DND-41 (cell line): ENCODE data around the gene AFF3.

Source experiments
- EZH2 ChIP-seq: IDR thresholded peaks from 3 replicates; pipeline ENCODE4 v1.6.1; 2012; ENCODE audit warnings: borderline replicate concordance, low read depth, mild to moderate bottlenecking, moderate library complexity, low read length, inconsistent platforms; ENCODE audit not compliant: severe bottlenecking
- TF ChIP-seq, protein P1 (sequence below): IDR thresholded peaks from 2 replicates; pipeline ENCODE4 v1.5.1; 2012; ENCODE audit warnings: borderline replicate concordance, low read length, moderate library complexity, mild to moderate bottlenecking; ENCODE audit not compliant: poor library complexity, severe bottlenecking; ENCODE audit errors: extremely low read depth

DNA sequence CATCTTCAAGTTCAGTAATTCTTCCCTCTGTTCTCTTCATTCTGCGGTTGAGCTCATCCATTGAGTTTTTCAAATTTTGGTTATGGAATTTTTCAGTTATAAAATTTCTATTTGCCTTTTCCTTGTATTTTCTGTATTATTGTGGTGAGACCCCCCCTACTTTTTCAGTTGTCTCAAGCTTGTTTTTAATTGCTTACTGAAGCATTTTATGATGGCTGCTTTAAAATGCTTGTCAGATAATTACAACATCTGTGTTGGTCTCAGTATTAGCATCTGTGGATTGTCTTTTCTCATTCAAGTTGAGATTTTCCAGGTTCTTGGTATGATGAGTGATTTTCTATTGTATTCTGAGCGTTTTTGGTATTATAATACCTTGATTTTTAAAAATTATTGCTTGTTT lies 531.4 kb downstream of the AFF3 start:
- TF ChIP-seq, protein P1, sequence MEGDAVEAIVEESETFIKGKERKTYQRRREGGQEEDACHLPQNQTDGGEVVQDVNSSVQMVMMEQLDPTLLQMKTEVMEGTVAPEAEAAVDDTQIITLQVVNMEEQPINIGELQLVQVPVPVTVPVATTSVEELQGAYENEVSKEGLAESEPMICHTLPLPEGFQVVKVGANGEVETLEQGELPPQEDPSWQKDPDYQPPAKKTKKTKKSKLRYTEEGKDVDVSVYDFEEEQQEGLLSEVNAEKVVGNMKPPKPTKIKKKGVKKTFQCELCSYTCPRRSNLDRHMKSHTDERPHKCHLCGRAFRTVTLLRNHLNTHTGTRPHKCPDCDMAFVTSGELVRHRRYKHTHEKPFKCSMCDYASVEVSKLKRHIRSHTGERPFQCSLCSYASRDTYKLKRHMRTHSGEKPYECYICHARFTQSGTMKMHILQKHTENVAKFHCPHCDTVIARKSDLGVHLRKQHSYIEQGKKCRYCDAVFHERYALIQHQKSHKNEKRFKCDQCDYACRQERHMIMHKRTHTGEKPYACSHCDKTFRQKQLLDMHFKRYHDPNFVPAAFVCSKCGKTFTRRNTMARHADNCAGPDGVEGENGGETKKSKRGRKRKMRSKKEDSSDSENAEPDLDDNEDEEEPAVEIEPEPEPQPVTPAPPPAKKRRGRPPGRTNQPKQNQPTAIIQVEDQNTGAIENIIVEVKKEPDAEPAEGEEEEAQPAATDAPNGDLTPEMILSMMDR = no peak
- TF ChIP-seq EZH2 = no peak
